HEK293 (cell line): ENCODE data around the gene NOXO1.

ENCODE experiments used
- EGR2 ChIP-seq: fragments of 450-650 bp; formaldehyde crosslinking; IDR thresholded peaks from 2 replicates; pipeline ENCODE4 v1.5.1; 2016; ENCODE audit warnings: low read depth, missing biosample characterization, missing genetic modification characterization
- GLI2 ChIP-seq: fragments of 450-650 bp; formaldehyde crosslinking; IDR thresholded peaks from 2 replicates; pipeline ENCODE4; 2017; ENCODE audit warnings: missing biosample characterization, missing genetic modification characterization, low read depth, borderline replicate concordance
- GLIS2 ChIP-seq: fragments of 450-650 bp; formaldehyde crosslinking; IDR thresholded peaks from 2 replicates; pipeline ENCODE4 v1.5.1; 2016; ENCODE audit warnings: missing biosample characterization, missing genetic modification characterization
- KLF9 ChIP-seq: fragments of 450-650 bp; formaldehyde crosslinking; IDR thresholded peaks from 2 replicates; pipeline ENCODE4 v1.5.1; 2016; ENCODE audit warnings: missing biosample characterization, missing genetic modification characterization, low read depth
- MYNN ChIP-seq: fragments of 450-650 bp; formaldehyde crosslinking; IDR thresholded peaks from 2 replicates; pipeline ENCODE4 v1.5.1; 2016; ENCODE audit warnings: missing biosample characterization, missing genetic modification characterization, borderline replicate concordance
- OSR2 ChIP-seq: fragments of 450-650 bp; formaldehyde crosslinking; IDR thresholded peaks from 2 replicates; pipeline ENCODE4 v1.5.1; 2016; ENCODE audit warnings: missing biosample characterization, missing genetic modification characterization
- PRDM10 ChIP-seq: fragments of 450-650 bp; formaldehyde crosslinking; IDR thresholded peaks from 2 replicates; pipeline ENCODE4 v1.5.1; 2016; ENCODE audit warnings: missing biosample characterization, missing genetic modification characterization
- REST ChIP-seq: fragments of 450-650 bp; formaldehyde crosslinking; IDR thresholded peaks from 2 replicates; pipeline ENCODE4 v1.5.1; 2016; ENCODE audit warnings: missing biosample characterization, missing genetic modification characterization
- ZBTB11 ChIP-seq: fragments of 450-650 bp; formaldehyde crosslinking; conservative IDR thresholded peaks from 2 replicates; pipeline ENCODE4 v1.5.1; 2016; ENCODE audit warnings: low read depth, missing biosample characterization, missing genetic modification characterization
- ZBTB20 ChIP-seq: fragments of 450-650 bp; formaldehyde crosslinking; IDR thresholded peaks from 2 replicates; pipeline ENCODE4 v1.5.1; 2016; ENCODE audit warnings: missing biosample characterization, missing genetic modification characterization
- ZEB2 ChIP-seq: fragments of 450-650 bp; formaldehyde crosslinking; IDR thresholded peaks from 2 replicates; pipeline ENCODE4 v1.5.1; 2016; ENCODE audit warnings: missing biosample characterization, missing genetic modification characterization
- ZFHX2 ChIP-seq: fragments of 450-650 bp; formaldehyde crosslinking; conservative IDR thresholded peaks from 2 replicates; pipeline ENCODE4 v1.5.1; 2016; ENCODE audit warnings: missing biosample characterization, missing genetic modification characterization
- ZFP3 ChIP-seq: fragments of 450-650 bp; formaldehyde crosslinking; IDR thresholded peaks from 2 replicates; pipeline ENCODE4 v1.5.1; 2016; ENCODE audit warnings: low read depth, missing biosample characterization, missing genetic modification characterization
- ZNF10 ChIP-seq: fragments of 450-650 bp; formaldehyde crosslinking; IDR thresholded peaks from 2 replicates; pipeline ENCODE4 v1.5.1; 2017; ENCODE audit warnings: missing biosample characterization, missing genetic modification characterization
- ZNF16 ChIP-seq: fragments of 450-650 bp; formaldehyde crosslinking; IDR thresholded peaks from 2 replicates; pipeline ENCODE4 v1.5.1; 2016; ENCODE audit warnings: low read depth, missing biosample characterization, missing genetic modification characterization
- ZNF2 ChIP-seq: fragments of 450-650 bp; formaldehyde crosslinking; IDR thresholded peaks from 2 replicates; pipeline ENCODE4 v1.5.1; 2016; ENCODE audit warnings: missing biosample characterization, missing genetic modification characterization
- ZNF26 ChIP-seq: fragments of 450-650 bp; formaldehyde crosslinking; IDR thresholded peaks from 2 replicates; pipeline ENCODE4 v1.5.1; 2016; ENCODE audit warnings: missing biosample characterization, missing genetic modification characterization
- ZNF302 ChIP-seq: fragments of 450-650 bp; formaldehyde crosslinking; IDR thresholded peaks from 2 replicates; pipeline ENCODE4 v1.5.1; 2016; ENCODE audit warnings: missing biosample characterization, missing genetic modification characterization, low read depth
- ZNF341 ChIP-seq: fragments of 450-650 bp; formaldehyde crosslinking; IDR thresholded peaks from 2 replicates; pipeline ENCODE4; 2016; ENCODE audit warnings: low read depth, missing biosample characterization, missing genetic modification characterization
- ZNF366 ChIP-seq: fragments of 450-650 bp; formaldehyde crosslinking; conservative IDR thresholded peaks from 2 replicates; pipeline ENCODE4 v1.5.1; 2016; ENCODE audit warnings: missing biosample characterization, missing genetic modification characterization
- ZNF394 ChIP-seq: fragments of 450-650 bp; formaldehyde crosslinking; IDR thresholded peaks from 2 replicates; pipeline ENCODE4 v1.5.1; 2016; ENCODE audit warnings: missing biosample characterization, missing genetic modification characterization, mild to moderate bottlenecking, moderate library complexity, borderline replicate concordance
- ZNF530 ChIP-seq: fragments of 450-650 bp; formaldehyde crosslinking; IDR thresholded peaks from 2 replicates; pipeline ENCODE4 v1.5.1; 2016; ENCODE audit warnings: low read depth, missing biosample characterization, missing genetic modification characterization
- ZNF561 ChIP-seq: fragments of 450-650 bp; IDR thresholded peaks from 2 replicates; pipeline ENCODE4 v1.5.1; 2018; ENCODE audit warnings: missing biosample characterization, missing genetic modification characterization, borderline replicate concordance
- ZNF707 ChIP-seq: fragments of 450-650 bp; formaldehyde crosslinking; IDR thresholded peaks from 2 replicates; pipeline ENCODE4 v1.5.1; 2016; ENCODE audit warnings: missing biosample characterization, missing genetic modification characterization
- ZNF785 ChIP-seq: fragments of 450-650 bp; formaldehyde crosslinking; IDR thresholded peaks from 2 replicates; pipeline ENCODE4 v1.5.1; 2016; ENCODE audit warnings: missing biosample characterization, missing genetic modification characterization
- TF ChIP-seq, protein P1 (sequence below): fragments of 450-650 bp; formaldehyde crosslinking; IDR thresholded peaks from 2 replicates; pipeline ENCODE4 v1.5.1; 2016; ENCODE audit warnings: missing biosample characterization, missing genetic modification characterization
- TF ChIP-seq, protein P2 (sequence below): fragments of 450-650 bp; formaldehyde crosslinking; IDR thresholded peaks from 2 replicates; pipeline ENCODE4 v1.5.1; 2017; ENCODE audit warnings: missing biosample characterization, missing genetic modification characterization

Gene NOXO1

GRCh38 chr16:2005646-2006045, 24.4 kb upstream of the NOXO1 start (continued):
- no peak for TF ChIP-seq ZNF530 (tag by site-specific recombination)
- TF ChIP-seq ZNF561 (tag by site-specific recombination), result no peak
- TF ChIP-seq OSR2 (tag by site-specific recombination), result no peak
- TF ChIP-seq ZNF707 (tag by site-specific recombination), result no peak
- TF ChIP-seq ZFP3 (tag by site-specific recombination), result no peak
- peak; percentile 57 for TF ChIP-seq ZFHX2 (tag by site-specific recombination)
- no peak for TF ChIP-seq PRDM10
- no peak for TF ChIP-seq GLI2 (tag by site-specific recombination)
- no peak for TF ChIP-seq ZEB2 (tag by site-specific recombination)
- no peak for TF ChIP-seq ZNF341 (tag by site-specific recombination)
- no peak for TF ChIP-seq ZBTB11 (tag by site-specific recombination)
- 0 out of 2 replicates have a peak, but pooled peaks have one; percentile 25 for TF ChIP-seq EGR2
- TF ChIP-seq GLIS2 (tag by site-specific recombination), result 0 out of 2 replicates have a peak, but pooled peaks have one; percentile 21
- TF ChIP-seq ZNF26 (tag by site-specific recombination), result no peak
- TF ChIP-seq MYNN (tag by site-specific recombination), result no peak
- no peak for TF ChIP-seq REST (tag by site-specific recombination)
- no peak for TF ChIP-seq ZNF10
- TF ChIP-seq ZNF785, result no peak
- TF ChIP-seq ZNF16, result no peak
- TF ChIP-seq KLF9 (tag by site-specific recombination), result no peak
- no peak for TF ChIP-seq ZNF2 (tag by site-specific recombination)
- TF ChIP-seq ZNF366, result no peak
- peak; percentile 93 for TF ChIP-seq ZNF394 (tag by site-specific recombination)
- no peak for TF ChIP-seq ZBTB20 (tag by site-specific recombination)
- TF ChIP-seq, protein P1, sequence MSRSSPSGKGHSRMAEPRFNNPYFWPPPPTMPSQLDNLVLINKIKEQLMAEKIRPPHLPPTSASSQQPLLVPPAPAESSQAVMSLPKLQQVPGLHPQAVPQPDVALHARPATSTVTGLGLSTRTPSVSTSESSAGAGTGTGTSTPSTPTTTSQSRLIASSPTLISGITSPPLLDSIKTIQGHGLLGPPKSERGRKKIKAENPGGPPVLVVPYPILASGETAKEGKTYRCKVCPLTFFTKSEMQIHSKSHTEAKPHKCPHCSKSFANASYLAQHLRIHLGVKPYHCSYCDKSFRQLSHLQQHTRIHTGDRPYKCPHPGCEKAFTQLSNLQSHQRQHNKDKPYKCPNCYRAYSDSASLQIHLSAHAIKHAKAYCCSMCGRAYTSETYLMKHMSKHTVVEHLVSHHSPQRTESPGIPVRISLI (tag by site-specific recombination), result no peak
- TF ChIP-seq ZNF302 (tag by site-specific recombination), result no peak
- TF ChIP-seq, protein P2, sequence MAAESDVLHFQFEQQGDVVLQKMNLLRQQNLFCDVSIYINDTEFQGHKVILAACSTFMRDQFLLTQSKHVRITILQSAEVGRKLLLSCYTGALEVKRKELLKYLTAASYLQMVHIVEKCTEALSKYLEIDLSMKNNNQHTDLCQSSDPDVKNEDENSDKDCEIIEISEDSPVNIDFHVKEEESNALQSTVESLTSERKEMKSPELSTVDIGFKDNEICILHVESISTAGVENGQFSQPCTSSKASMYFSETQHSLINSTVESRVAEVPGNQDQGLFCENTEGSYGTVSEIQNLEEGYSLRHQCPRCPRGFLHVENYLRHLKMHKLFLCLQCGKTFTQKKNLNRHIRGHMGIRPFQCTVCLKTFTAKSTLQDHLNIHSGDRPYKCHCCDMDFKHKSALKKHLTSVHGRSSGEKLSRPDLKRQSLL (tag by site-specific recombination), result no peak
